HCT116 (cell line): ENCODE data around the gene MTFR1L. TPM values are rescaled to one million over a fixed set of nuclear protein-coding genes. Genes with fewer than 3 reads are reported as not detected.

ENCODE experiments used
- ATAC-seq: fragments of 200-7000 bp; cut with Tn5 transposase; 2 replicates; pipeline ENCODE4 v1.9.1; 2020; ENCODE audit warnings: mild to moderate bottlenecking, moderate library complexity
- BruUV-seq: library from RNA; stranded (reverse); fragments of 400-500 nt; replicated peaks from 2 replicates; lab custom pipeline; 2021; lab: Mats Ljungman, UMichigan
- CTCF ChIA-PET: fragments of 300-600 bp; sonication (Branson Sonifier 250); formaldehyde crosslinking; loops from one replicate; lab custom pipeline; 2021; ENCODE audit warnings: antibody characterized with exemption; lab: Charles Lee
- POLR2A ChIA-PET: fragments of 300-600, 350-600 bp; sonication (Branson Sonifier 250); formaldehyde crosslinking; loops from one replicate; lab custom pipeline; 2021; ENCODE audit warnings: antibody characterized with exemption; lab: Charles Lee
- RAD21 ChIA-PET, 2 experiments: fragments of 300-600 bp; sonication (Branson Sonifier 250); formaldehyde crosslinking; loops; one replicate each; lab custom pipeline; 2023; ENCODE audit warnings: low total read pairs in 2 of 2; ENCODE audit not compliant: uncharacterized antibody in 2 of 2, unreplicated experiment in 2 of 2, low non-redundant PET in 1 of 2; lab: Charles Lee
- DNase-seq: peaks from one replicate; pipeline ENCODE4 v3.0.0-alpha.2; 2010; ENCODE audit warnings: low read depth, low spot score
- H2AFZ ChIP-seq: fragments of 200-600 bp; shearing (Covaris generic), sonication (generic); 2 replicates; pipeline ENCODE4 v1.6.1; 2017; ENCODE audit warnings: low read depth, mixed run types, mixed read lengths, antibody characterized with exemption, low read length; ENCODE audit not compliant: poor library complexity, severe bottlenecking
- H3K27ac ChIP-seq: 2 replicates; pipeline ENCODE4 v1.5.1; 2012; ENCODE audit warnings: low read depth, low read length
- H3K27me3 ChIP-seq: fragments of 200-600 bp; sonication (generic); 2 replicates; pipeline ENCODE4 v1.6.1; 2016; ENCODE audit warnings: mixed run types, low read length, mixed read lengths; ENCODE audit not compliant: insufficient read depth
- H3K36me3 ChIP-seq, 2 experiments: fragments of 200-500 bp in 1 of 2; fragments of 200-600 bp in 1 of 2; sonication (Bioruptor generic) in 1 of 2; sonication (generic) in 1 of 2; 2 replicates each; pipeline versions ENCODE4 v1.5.1 to v1.6.1; 2014 to 2016; ENCODE audit warnings: low read length in 2 of 2, inconsistent platforms in 1 of 2, mixed read lengths in 1 of 2, mixed run types in 1 of 2; ENCODE audit not compliant: insufficient read depth in 2 of 2, control insufficient read depth in 1 of 2
- H3K4me1 ChIP-seq, 2 experiments: fragments of 200-600 bp in 1 of 2; sonication (generic) in 1 of 2; 2 replicates each; pipeline versions ENCODE4 v1.5.1 to v1.6.1; 2012 to 2017; ENCODE audit warnings: low read length in 2 of 2, inconsistent platforms in 1 of 2, mild to moderate bottlenecking in 1 of 2, mixed read lengths in 1 of 2, mixed run types in 1 of 2, moderate library complexity in 1 of 2; ENCODE audit not compliant: insufficient read depth in 2 of 2, control insufficient read depth in 1 of 2
- H3K4me2 ChIP-seq: fragments of 200-600 bp; sonication (generic); 2 replicates; pipeline ENCODE4 v1.6.1; 2017; ENCODE audit warnings: mixed run types, low read length, mixed read lengths
- H3K4me3 ChIP-seq, 2 experiments: fragments of 200-600 bp in 1 of 2; sonication (generic) in 1 of 2; replicated peaks in 1 of 2; 2 replicates each; pipeline ENCODE4 v1.5.1; 2011 to 2016; ENCODE audit warnings: low read length in 2 of 2, control low read depth in 1 of 2, low read depth in 1 of 2, mild to moderate bottlenecking in 1 of 2, mixed read lengths in 1 of 2, mixed run types in 1 of 2
- H3K79me2 ChIP-seq: fragments of 200-600 bp; sonication (generic); 2 replicates; pipeline ENCODE4 v1.6.1; 2017; ENCODE audit warnings: mild to moderate bottlenecking, mixed run types, low read length, moderate library complexity, mixed read lengths; ENCODE audit not compliant: insufficient read depth
- H3K9ac ChIP-seq: fragments of 200-600 bp; sonication (generic); 2 replicates; pipeline ENCODE4 v1.6.1; 2016; ENCODE audit warnings: low read length, mixed read lengths
- H3K9me2 ChIP-seq: fragments of 200-600 bp; sonication (generic), shearing (Covaris generic); 2 replicates; pipeline ENCODE4 v1.6.1; 2017; ENCODE audit warnings: mixed run types, mild to moderate bottlenecking, moderate library complexity; ENCODE audit not compliant: insufficient read depth
- H3K9me3 ChIP-seq, 2 experiments: fragments of 200-500 bp in 1 of 2; fragments of 200-600 bp in 1 of 2; sonication (Bioruptor generic) in 1 of 2; sonication (generic) in 1 of 2; 2 replicates each; pipeline ENCODE4 v1.6.1; 2014 to 2017; ENCODE audit warnings: low read length in 2 of 2, mixed read lengths in 2 of 2, inconsistent platforms in 1 of 2, low read depth in 1 of 2, mild to moderate bottlenecking in 1 of 2, mixed run types in 1 of 2, moderate library complexity in 1 of 2; ENCODE audit not compliant: control insufficient read depth in 1 of 2, insufficient read depth in 1 of 2
- H4K20me1 ChIP-seq: fragments of 200-600 bp; sonication (generic), shearing (Covaris generic); 2 replicates; pipeline ENCODE4 v1.6.1; 2017; ENCODE audit warnings: mixed run types, mild to moderate bottlenecking, moderate library complexity; ENCODE audit not compliant: insufficient read depth
- ATF3 ChIP-seq: IDR thresholded peaks from 2 replicates; pipeline ENCODE4 v1.6.1; 2012
- CTCF ChIP-seq, 3 experiments: fragments of 200-600 bp in 1 of 3; sonication (generic) in 1 of 3; IDR thresholded peaks in 2 of 3; conservative IDR thresholded peaks in 1 of 3; 2 replicates each; pipeline ENCODE4 v1.5.1; 2012 to 2017; ENCODE audit warnings: low read depth in 2 of 3, low read length in 2 of 3, antibody characterized with exemption in 1 of 3, borderline replicate concordance in 1 of 3, control low read depth in 1 of 3, mild to moderate bottlenecking in 1 of 3, mixed read lengths in 1 of 3, mixed run types in 1 of 3, moderate library complexity in 1 of 3; ENCODE audit not compliant: insufficient read depth in 1 of 3
- EZH2phosphoT487 ChIP-seq: fragments of 200-600 bp; IDR thresholded peaks from 2 replicates; pipeline ENCODE4 v1.6.1; 2018; ENCODE audit warnings: antibody characterized with exemption, borderline replicate concordance
- POLR2A ChIP-seq: IDR thresholded peaks from 2 replicates; pipeline ENCODE4 v1.7.0; 2011; ENCODE audit warnings: borderline replicate concordance; ENCODE audit not compliant: insufficient read depth, insufficient read length; ENCODE audit errors: extremely low read depth
- POLR2AphosphoS5 ChIP-seq: IDR thresholded peaks from 2 replicates; pipeline ENCODE4 v1.6.1; 2011; ENCODE audit warnings: mild to moderate bottlenecking, low read depth, low read length, moderate library complexity
- RAD21 ChIP-seq: IDR thresholded peaks from 2 replicates; pipeline ENCODE4 v1.6.1; 2012; ENCODE audit warnings: low read depth, mild to moderate bottlenecking
- SP1 ChIP-seq: IDR thresholded peaks from 2 replicates; pipeline ENCODE4 v1.6.1; 2012; ENCODE audit warnings: low read depth
- SRF ChIP-seq: IDR thresholded peaks from 2 replicates; pipeline ENCODE4 v1.6.1; 2012; ENCODE audit warnings: low read depth
- ZBTB33 ChIP-seq: IDR thresholded peaks from 2 replicates; pipeline ENCODE4 v1.6.1; 2011; ENCODE audit warnings: mild to moderate bottlenecking, low read length, moderate library complexity; ENCODE audit not compliant: insufficient replicate concordance; ENCODE audit errors: extremely low read depth
- intact Hi-C: fragments of 100-400 bp; cut with micrococcal nuclease; formaldehyde crosslinking; loops from 2 replicates; pipeline ENCODE4 v1.10.0; 2022
- total RNA-seq: library from RNA; stranded (reverse); gene quantifications from one replicate; pipeline ENCODE4 v1.2.1, GENCODE V29; 2021; ENCODE audit not compliant: unreplicated experiment

The MTFR1L gene
- total RNA-seq, 1 experiment from 2014 or later = 35.8 TPM

- Histone ChIP-seq H3K4me1 (no peaks in the 10 kb centered on the region; a peak in 1 of 4 replicates), H2AFZ (no peak overlapping the region), H3K9me3 (no peaks in the 10 kb centered on the region), H3K79me2 (peaks cover 96% of the 10 kb centered on the region), H3K9ac (no peak overlapping the region), H3K27me3 (no peaks in the 10 kb centered on the region), H3K27ac (no peak overlapping the region), H3K4me2 (no peak overlapping the region), H4K20me1 (no peaks in the 10 kb centered on the region), H3K9me2 (no peaks in the 10 kb centered on the region), H3K36me3 (no peaks in the 10 kb centered on the region; a peak in 1 of 4 replicates), H3K4me3 (no peak overlapping the region)
- ChIA-PET RAD21 (no interaction called here), POLR2A (no interaction called here), CTCF (interaction anchor here (1.1 kb wide), 1 partner anchor 8 kb away, joined by 4 read pairs; no protein-coding TSS in a partner anchor)
- TF ChIP-seq SP1 = no peak
- TF ChIP-seq POLR2AphosphoS5 = no peak
- no peak for TF ChIP-seq ZBTB33
- TF ChIP-seq SRF = no peak
- no peak for TF ChIP-seq RAD21
- TF ChIP-seq EZH2phosphoT487 = no peak
- TF ChIP-seq CTCF (IDR thresholded peaks at IDR 0.05 in 2 of 3, conservative IDR thresholded peaks at IDR 0.05 in 1 of 3; ENCODE audit: borderline replicate concordance in 1 of 3, insufficient read depth in 1 of 3, low read depth in 2 of 3, low read length in 2 of 3) = no peak
- TF ChIP-seq ATF3 = no peak
- no peak for TF ChIP-seq POLR2A
- intact Hi-C loops = no loop called here
- DNase-seq = no peak
- no peak for ATAC-seq
- no TSS peak for BruUV-seq
Observed at GRCh38 chr1:25845664-25846063, 25.9 kb downstream of the MTFR1L start.
